Mucosa of stomach (tissue), 1 donor: ENCODE results near the gene COL6A1.

ENCODE experiments used
- H3K27me3 ChIP-seq: one replicate; pipeline ENCODE4 v1.7.0; 2013; ENCODE audit warnings: mild to moderate bottlenecking, low read length; ENCODE audit not compliant: control insufficient read depth, insufficient read depth
- H3K36me3 ChIP-seq: one replicate; pipeline ENCODE4 v1.7.0; 2013; ENCODE audit warnings: low read length; ENCODE audit not compliant: control insufficient read depth, insufficient read depth
- H3K4me1 ChIP-seq: one replicate; pipeline ENCODE4 v1.7.0; 2013; ENCODE audit warnings: mild to moderate bottlenecking, low read length; ENCODE audit not compliant: control insufficient read depth, insufficient read depth
- H3K4me3 ChIP-seq: one replicate; pipeline ENCODE4 v1.7.0; 2013; ENCODE audit warnings: low read length
- H3K9ac ChIP-seq: one replicate; pipeline ENCODE4 v1.7.0; 2013; ENCODE audit warnings: mild to moderate bottlenecking, low read length, moderate library complexity
- H3K9me3 ChIP-seq: one replicate; pipeline ENCODE4 v1.7.0; 2013; ENCODE audit warnings: mild to moderate bottlenecking, low read length, moderate library complexity; ENCODE audit not compliant: control insufficient read depth
- donor health status: Pancreatic carcinoma.

Gene COL6A1

GRCh38 chr21:46052703-46053651, 71.4 kb downstream of the COL6A1 start:
- H3K9ac ChIP-seq: no peak overlapping the region
- no peak overlapping the region for H3K4me3 ChIP-seq
- peaks cover 20% of the 10 kb centered on the region for H3K4me1 ChIP-seq
- no peaks in the 10 kb centered on the region for H3K36me3 ChIP-seq
- H3K9me3 ChIP-seq: no peaks in the 10 kb centered on the region
- no peaks in the 10 kb centered on the region for H3K27me3 ChIP-seq

- Histone ChIP-seq H3K9ac (no peak overlapping the region), H3K4me3 (no peak overlapping the region), H3K9me3 (no peaks in the 10 kb centered on the region), H3K36me3 (no peaks in the 10 kb centered on the region), H3K27me3 (no peaks in the 10 kb centered on the region), H3K4me1 (peaks cover 20% of the 10 kb centered on the region)
These were observed 72.5 kb downstream of the COL6A1 start for GRCh38 chr21:46054031-46054430.

- Histone ChIP-seq H3K4me1 (peaks cover 20% of the 10 kb centered on the region), H3K36me3 (no peaks in the 10 kb centered on the region), H3K9me3 (no peaks in the 10 kb centered on the region)
These were observed 72.9 kb downstream of the COL6A1 start for GRCh38 chr21:46054451-46054881.

More at GRCh38 chr21:46054451-46054881, 72.9 kb downstream of the COL6A1 start:
- no peak overlapping the region for H3K4me3 ChIP-seq
- no peak overlapping the region for H3K9ac ChIP-seq
- no peaks in the 10 kb centered on the region for H3K27me3 ChIP-seq
